SK-N-MC (cell line): ENCODE data around the gene PTPRN2.
"Not testable (repeated sequence)": the region's sequence is repeated elsewhere in the genome, so short reads cannot be mapped to it uniquely, and the experiment has no call there.

Experiments used
- EZH2 ChIP-seq: fragments of 200-600 bp; sonication (generic); IDR thresholded peaks from one replicate; pipeline ENCODE4 v1.6.1; 2017; ENCODE audit warnings: antibody characterized with exemption
- POLR2AphosphoS5 ChIP-seq: IDR thresholded peaks from 2 replicates; pipeline ENCODE4 v1.6.1; 2012; ENCODE audit warnings: mild to moderate bottlenecking, low read depth, low read length, borderline replicate concordance

GRCh38 chr7:157695609-157696008 lies 892.0 kb downstream of the PTPRN2 start:
- not testable (repeated sequence) for TF ChIP-seq EZH2, POLR2AphosphoS5
